GM18498 (cell line): ENCODE results near the gene MAT2A.
"Not testable (repeated sequence)": the region's sequence is repeated elsewhere in the genome, so short reads cannot be mapped to it uniquely, and the experiment has no call there.

ENCODE experiments used
- ATAC-seq: cut with Tn5 transposase; IDR thresholded peaks from one replicate; pipeline ENCODE4 v1.9.1; 2021; ENCODE audit warnings: mild to moderate bottlenecking, moderate library complexity; ENCODE audit not compliant: unreplicated experiment

The MAT2A gene

GRCh38 chr2:85523903-85524335, 15.0 kb upstream of the MAT2A start:
- no peak for ATAC-seq

- no peak for ATAC-seq
Observed at GRCh38 chr2:85524336-85524908, 14.5 kb upstream of the MAT2A start.

DNA sequence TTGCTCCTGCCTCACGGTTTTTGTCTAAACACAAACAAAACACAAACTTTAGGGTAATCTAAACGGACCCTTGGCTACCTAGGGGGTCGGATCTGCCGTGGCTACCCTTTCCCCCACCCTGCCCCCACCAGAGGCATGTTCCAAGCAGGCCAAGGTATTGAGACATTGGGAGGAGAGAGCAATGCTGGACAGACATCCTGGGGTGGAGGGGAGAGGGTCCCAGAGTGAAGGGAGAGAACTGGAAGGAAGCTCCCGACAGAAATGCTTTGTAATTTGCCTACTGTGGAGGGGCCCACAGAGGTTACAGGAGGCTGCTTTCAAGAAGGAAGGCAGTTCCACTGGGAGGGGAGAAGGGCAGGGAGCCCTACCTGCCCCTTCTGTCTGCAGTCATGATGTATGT, 13.9 kb upstream of the MAT2A start:
- no peak for ATAC-seq

- ATAC-seq = no peak
Observed at GRCh38 chr2:85525567-85525966, 13.4 kb upstream of the MAT2A start.

DNA sequence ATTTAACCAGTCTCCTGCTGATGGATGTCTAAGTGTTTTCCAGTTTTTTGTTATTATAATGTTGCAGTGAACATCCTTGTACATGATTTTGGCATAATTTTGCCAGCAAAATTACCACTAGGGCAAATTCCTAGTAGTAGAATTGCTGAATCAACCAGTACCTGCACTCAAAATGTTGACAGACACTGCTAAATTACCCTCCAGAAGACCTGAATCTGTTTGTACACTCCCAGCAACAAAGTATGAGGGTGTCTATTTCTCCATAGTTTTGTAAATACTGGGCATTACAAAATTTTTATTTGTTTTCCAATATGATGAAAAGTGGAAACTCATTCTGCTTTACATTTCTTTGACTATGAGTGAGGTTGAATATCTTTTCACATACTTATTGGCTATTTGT, 11.2 kb upstream of the MAT2A start:
- no peak for ATAC-seq

DNA sequence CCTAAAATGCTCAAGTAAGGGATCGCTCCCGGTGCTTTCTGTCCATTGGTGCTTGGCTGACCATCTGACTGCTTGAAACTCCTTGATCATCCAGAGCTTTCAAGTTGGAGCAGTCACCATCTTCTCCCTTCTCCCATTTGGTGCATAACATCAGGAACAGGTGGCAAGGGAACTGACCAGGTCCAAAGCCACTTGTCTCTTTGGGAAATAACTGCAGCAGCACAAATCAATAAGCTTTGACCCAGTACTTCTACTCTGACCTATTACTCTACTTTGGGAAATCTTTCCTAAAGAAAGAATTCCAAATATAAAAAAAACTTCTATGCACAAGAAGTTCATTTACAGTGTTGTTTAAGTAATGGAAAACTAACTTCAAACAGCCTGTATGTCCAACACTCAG, 10.6 kb upstream of the MAT2A start:
- ATAC-seq = no peak

- ATAC-seq = no peak
Observed at GRCh38 chr2:85529809-85530208, 9.2 kb upstream of the MAT2A start.

DNA sequence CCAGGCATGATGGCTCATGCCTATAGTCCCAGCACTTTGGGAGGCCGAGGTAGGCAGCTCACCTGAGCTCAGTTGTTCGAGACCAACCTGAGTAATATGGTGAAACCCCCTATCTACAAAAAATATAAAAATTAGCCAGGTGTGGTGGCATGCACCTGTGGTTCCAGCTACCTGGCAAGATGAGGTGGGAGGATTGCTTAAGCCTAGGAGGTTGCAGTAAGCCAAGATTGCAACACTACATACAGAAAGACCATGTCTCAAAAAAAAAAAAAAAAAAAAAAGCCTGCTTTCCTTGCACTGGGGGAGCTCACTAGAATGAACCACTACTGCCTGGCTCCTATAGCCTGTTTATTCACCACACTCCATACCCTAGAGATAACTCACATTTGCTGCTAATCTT, 7.4 kb upstream of the MAT2A start:
- ATAC-seq = no peak

GRCh38 chr2:85534099-85534498, 4.9 kb upstream of the MAT2A start:
- ATAC-seq = no peak

DNA sequence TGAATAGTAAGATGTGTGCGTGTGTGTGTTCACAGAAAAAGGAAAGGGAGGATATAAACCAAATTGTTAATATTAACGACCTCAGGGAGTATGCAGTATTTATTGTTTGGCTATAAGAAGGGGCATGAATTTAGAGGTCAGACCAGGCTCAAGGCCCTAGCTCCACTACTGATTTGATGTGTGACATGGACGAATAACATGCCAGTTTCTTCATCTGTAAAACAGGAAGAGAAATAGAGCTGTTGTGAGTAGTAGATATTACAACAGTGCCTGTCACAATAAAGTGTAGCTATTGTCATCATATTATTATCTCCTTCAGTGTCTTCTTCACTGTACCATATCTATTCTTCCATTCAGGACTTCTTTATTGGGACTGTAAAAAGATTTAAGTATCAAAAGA, 4.1 kb upstream of the MAT2A start:
- no peak for ATAC-seq

DNA sequence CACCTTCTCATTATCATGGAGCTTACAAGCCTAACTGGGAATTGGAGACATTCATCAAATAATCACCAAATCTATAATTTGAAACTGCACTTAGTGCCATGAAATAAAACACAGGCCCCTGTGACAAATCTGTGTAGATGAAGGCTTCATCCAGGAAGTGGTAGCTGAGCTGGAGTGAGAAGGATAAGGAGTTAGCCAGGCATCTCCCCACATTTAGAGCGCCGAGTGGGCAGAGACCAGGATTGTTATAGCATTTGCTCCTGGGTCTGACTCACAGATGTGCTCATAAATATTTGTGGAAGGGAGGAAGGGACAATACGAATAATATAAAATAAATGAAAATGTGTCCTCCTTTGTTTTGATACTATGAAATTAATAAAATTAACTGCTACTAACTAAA, 2.5 kb upstream of the MAT2A start:
- ATAC-seq = no peak

GRCh38 chr2:85537600-85538506, 1.1 kb upstream of the MAT2A start:
- no peak for ATAC-seq

- peak; percentile 38 for ATAC-seq
Observed at GRCh38 chr2:85539361-85540132, 579 bp downstream of the MAT2A start.

- ATAC-seq = no peak
Observed at GRCh38 chr2:85540133-85540648, 1.2 kb downstream of the MAT2A start.

- ATAC-seq = no peak
Observed at GRCh38 chr2:85541262-85541661, 2.3 kb downstream of the MAT2A start.

DNA sequence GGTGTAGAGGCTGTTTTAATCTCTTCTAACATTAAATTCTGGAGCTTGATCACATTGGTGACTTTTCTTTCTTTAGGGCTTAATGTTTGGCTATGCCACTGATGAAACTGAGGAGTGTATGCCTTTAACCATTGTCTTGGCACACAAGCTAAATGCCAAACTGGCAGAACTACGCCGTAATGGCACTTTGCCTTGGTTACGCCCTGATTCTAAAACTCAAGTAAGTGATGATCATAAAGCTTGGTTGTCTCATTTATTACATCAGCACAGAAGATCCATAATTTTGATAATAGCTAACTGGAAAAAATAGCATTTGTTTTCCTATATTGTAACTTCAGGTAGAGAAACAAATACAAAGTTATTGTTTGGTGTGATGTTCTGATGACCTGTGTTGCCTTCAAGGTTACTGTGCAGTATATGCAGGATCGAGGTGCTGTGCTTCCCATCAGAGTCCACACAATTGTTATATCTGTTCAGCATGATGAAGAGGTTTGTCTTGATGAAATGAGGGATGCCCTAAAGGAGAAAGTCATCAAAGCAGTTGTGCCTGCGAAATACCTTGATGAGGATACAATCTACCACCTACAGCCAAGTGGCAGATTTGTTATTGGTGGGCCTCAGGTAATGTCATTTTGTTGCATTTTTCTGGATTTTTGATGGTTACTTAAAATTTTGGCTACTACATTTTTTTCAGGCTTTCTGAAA, 2.9 kb downstream of the MAT2A start:
- ATAC-seq = no peak

DNA sequence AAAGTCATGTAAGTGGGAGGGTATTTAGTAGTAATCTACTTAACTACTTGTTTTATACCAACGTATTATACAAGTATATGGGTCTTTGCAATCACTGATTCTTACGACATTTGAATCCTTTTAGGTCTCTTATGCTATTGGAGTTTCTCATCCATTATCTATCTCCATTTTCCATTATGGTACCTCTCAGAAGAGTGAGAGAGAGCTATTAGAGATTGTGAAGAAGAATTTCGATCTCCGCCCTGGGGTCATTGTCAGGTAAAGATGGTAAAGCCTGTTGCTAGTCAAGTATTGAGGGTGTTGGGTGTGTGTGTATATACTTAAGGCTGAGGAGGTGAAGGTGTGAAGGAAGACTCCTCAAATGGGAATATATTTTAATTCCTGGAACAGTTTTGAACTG, 3.8 kb downstream of the MAT2A start:
- no peak for ATAC-seq

DNA sequence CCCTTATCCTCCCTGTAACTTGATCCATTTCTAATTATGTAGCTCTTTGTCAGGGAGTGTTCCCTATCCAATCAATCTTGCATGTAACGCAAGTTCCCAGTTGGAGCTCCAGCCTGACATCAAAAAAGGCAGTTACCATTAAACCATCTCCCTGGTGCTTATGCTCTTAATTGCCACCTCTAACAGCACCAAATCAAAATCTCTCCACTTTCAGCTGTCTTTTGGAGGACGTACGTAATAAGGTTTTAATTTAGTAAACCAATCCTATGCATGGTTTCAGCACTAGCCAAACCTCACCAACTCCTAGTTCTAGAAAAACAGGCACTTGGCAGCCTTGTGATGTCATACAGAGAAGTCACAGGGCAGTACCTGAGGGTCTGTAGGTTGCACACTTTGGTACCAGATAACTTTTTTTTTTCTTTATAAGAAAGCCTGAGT, 5.3 kb downstream of the MAT2A start:
- not testable (repeated sequence) for ATAC-seq

DNA sequence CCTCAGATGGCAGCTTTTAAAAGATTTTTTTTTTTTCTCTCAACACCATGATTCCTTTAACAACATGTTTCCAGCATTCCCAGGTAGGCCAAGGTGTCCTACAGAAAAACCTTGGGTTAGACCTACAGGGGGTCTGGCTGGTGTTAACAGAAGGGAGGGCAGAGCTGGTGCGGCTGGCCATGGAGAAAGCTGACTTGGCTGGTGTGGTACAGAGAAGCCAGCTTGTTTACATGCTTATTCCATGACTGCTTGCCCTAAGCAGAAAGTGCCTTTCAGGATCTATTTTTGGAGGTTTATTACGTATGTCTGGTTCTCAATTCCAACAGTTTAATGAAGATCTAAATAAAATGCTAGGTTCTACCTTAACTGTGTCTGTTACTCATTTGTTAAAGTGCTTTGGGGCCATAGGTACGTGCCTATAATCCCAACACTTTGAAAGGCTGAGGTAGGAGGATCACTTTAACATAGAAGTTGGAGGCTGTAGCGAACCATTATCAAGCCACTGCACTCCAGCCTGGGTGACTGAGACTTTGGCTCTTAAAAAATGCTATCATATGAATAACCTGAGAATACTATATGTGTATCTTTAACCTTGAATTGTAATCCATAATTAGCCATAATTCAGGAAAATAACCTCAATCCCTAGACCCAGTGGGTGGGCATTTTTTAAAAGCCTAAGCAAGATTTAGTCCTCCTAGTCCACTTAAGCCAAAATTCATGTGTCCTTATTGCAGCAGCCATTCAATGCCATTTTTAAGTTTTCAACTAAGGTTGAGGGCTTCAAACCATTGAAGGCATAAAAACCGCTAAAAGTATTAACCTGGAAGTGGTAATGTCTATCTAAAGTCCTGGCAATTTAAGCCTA, 6.2 kb downstream of the MAT2A start:
- ATAC-seq = not testable (repeated sequence)

DNA sequence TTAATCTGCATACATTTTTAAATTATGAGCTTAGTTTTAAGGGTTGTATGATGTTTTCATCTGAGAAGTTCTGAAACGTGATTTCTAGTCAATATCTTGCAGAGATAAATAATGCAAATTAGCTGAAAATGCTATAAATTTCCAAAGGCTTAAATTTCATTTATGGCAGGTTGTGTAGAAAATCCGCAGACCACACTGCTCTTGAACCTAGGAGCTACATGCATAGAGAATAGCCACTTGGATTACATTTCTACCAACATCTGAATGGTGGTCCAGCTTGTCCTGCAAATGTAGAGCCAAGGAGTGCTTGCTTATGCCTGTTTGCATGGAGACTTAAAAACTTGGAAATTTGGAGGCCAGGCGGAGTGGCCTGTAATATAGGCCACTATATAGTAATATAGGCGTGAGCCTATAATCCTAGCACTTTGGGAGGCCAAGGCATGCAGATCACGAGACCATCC, 6.8 kb downstream of the MAT2A start:
- no peak for ATAC-seq
